Measurements from ENCODE around the gene PCDHGA6.

DNA sequence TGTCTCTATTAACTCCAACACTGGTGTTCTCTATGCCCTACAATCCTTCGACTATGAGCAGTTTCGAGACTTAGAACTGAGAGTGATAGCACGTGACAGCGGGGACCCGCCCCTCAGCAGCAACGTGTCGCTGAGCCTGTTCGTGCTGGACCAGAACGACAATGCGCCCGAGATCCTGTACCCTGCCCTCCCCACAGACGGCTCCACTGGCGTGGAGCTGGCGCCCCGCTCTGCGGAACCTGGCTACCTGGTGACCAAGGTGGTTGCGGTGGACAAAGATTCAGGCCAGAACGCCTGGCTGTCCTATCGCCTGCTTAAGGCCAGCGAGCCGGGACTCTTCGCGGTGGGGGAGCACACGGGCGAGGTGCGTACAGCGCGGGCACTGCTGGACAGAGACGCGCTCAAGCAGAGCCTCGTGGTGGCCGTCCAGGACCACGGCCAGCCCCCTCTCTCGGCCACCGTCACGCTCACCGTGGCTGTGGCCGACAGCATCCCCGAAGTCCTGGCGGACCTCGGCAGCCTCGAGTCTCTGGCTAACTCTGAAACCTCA is 49.1 kb downstream of the PCDHGA6 start:
- TF ChIP-seq ISL1 (CRISPR knock-in tag; IDR thresholded peaks at IDR 0.05) (no peak), BACH2 (CRISPR knock-in tag; IDR thresholded peaks at IDR 0.05; ENCODE audit: borderline replicate concordance) (no peak), ESRRG (CRISPR knock-in tag; IDR thresholded peaks at IDR 0.05) (no peak), ZFP30 (CRISPR knock-in tag; IDR thresholded peaks at IDR 0.05) (no peak), ZNF565 (CRISPR knock-in tag; conservative IDR thresholded peaks at IDR 0.05; ENCODE audit: low read depth) (no peak), ZFP3 (CRISPR knock-in tag; IDR thresholded peaks at IDR 0.05) (no peak), RARB (CRISPR knock-in tag; IDR thresholded peaks at IDR 0.05) (no peak), ZC3H10 (CRISPR knock-in tag; IDR thresholded peaks at IDR 0.05) (no peak), PATZ1 (CRISPR knock-in tag; IDR thresholded peaks at IDR 0.05; ENCODE audit: borderline replicate concordance) (no peak), TCF4 (CRISPR knock-in tag; IDR thresholded peaks at IDR 0.05; ENCODE audit: borderline replicate concordance) (no peak), OSR1 (CRISPR knock-in tag; IDR thresholded peaks at IDR 0.05) (no peak), CSDC2 (CRISPR knock-in tag; IDR thresholded peaks at IDR 0.05) (no peak), ZNF70 (CRISPR knock-in tag; IDR thresholded peaks at IDR 0.05) (no peak)
